Subcutaneous abdominal adipose tissue (tissue), 5 donors: ENCODE results near the gene NCAPD2.
"Not testable (repeated sequence)": the region's sequence is repeated elsewhere in the genome, so short reads cannot be mapped to it uniquely, and the experiment has no call there.

ENCODE experiments used
- H3K27ac ChIP-seq: one replicate; pipeline ENCODE4 v1.7.0; 2013; ENCODE audit warnings: low read depth, mild to moderate bottlenecking, inconsistent platforms, low read length, moderate library complexity
- H3K27me3 ChIP-seq, 5 donors: one replicate each; pipeline ENCODE4 v1.7.0; 2013; ENCODE audit warnings: low read length in 5 of 5, inconsistent platforms in 1 of 5; ENCODE audit not compliant: control insufficient read depth in 5 of 5, insufficient read depth in 4 of 5
- H3K36me3 ChIP-seq, 5 donors: one replicate each; pipeline ENCODE4 v1.7.0; 2013; ENCODE audit warnings: low read length in 5 of 5; ENCODE audit not compliant: control insufficient read depth in 5 of 5, insufficient read depth in 5 of 5
- H3K4me1 ChIP-seq, 5 donors: one replicate each; pipeline ENCODE4 v1.7.0; 2013; ENCODE audit warnings: low read length in 5 of 5, mild to moderate bottlenecking in 3 of 5, moderate library complexity in 1 of 5; ENCODE audit not compliant: control insufficient read depth in 5 of 5, insufficient read depth in 5 of 5
- H3K4me3 ChIP-seq, 5 donors: one replicate each; pipeline ENCODE4 v1.7.0; 2013; ENCODE audit warnings: low read length in 5 of 5, low read depth in 1 of 5
- H3K9ac ChIP-seq, 5 donors: one replicate each; pipeline ENCODE4 v1.7.0; 2013; ENCODE audit warnings: low read length in 5 of 5, mild to moderate bottlenecking in 4 of 5, moderate library complexity in 3 of 5
- H3K9me3 ChIP-seq, 5 donors: one replicate each; pipeline ENCODE4 v1.7.0; 2013; ENCODE audit warnings: low read length in 5 of 5; ENCODE audit not compliant: control insufficient read depth in 5 of 5
- donor health status: healthy.
- donor health status: healthy.
- donor health status: healthy.
- donor health status: healthy.
- donor health status: healthy.

The NCAPD2 gene

GRCh38 chr12:6555018-6555691 lies 61.3 kb downstream of the NCAPD2 start:
- Histone ChIP-seq H3K4me1 (peaks cover 16 to 63% (median 55%) of the 10 kb centered on the region in 5 donors), H3K27me3 (no peaks in the 10 kb centered on the region), H3K27ac (peak overlapping the region; percentile 3), H3K9me3 (no peaks in the 10 kb centered on the region), H3K36me3 (peaks cover 4 to 31% (median 25%) of the 10 kb centered on the region in 5 donors), H3K4me3 (peak overlapping the region; percentile 77 to 90 (median 84)), H3K9ac (peak overlapping the region; percentile 33 to 78 (median 56))

- Histone ChIP-seq H3K4me3 (peak overlapping the region in 4 of 5 donors; percentile 36 to 90 (median 82)), H3K36me3 (peaks cover 4 to 38% (median 29%) of the 10 kb centered on the region in 5 donors), H3K4me1 (peaks cover 11 to 50% (median 42%) of the 10 kb centered on the region in 5 donors)
- H3K27me3 ChIP-seq, H3K9me3 ChIP-seq, H3K9ac ChIP-seq, H3K27ac ChIP-seq: not testable (repeated sequence)
These were observed 62.6 kb downstream of the NCAPD2 start for GRCh38 chr12:6556496-6556817.

GRCh38 chr12:6556857-6557256 lies 63.0 kb downstream of the NCAPD2 start:
- no peaks in the 10 kb centered on the region for H3K9me3 ChIP-seq
- no peak overlapping the region for H3K9ac ChIP-seq
- H3K36me3 ChIP-seq, result peaks cover 4 to 40% (median 33%) of the 10 kb centered on the region in 5 donors
- H3K27ac ChIP-seq, result no peak overlapping the region
- H3K4me3 ChIP-seq, result no peak overlapping the region
- peaks cover 11 to 46% (median 38%) of the 10 kb centered on the region in 5 donors for H3K4me1 ChIP-seq
- no peaks in the 10 kb centered on the region for H3K27me3 ChIP-seq

- H3K9me3 ChIP-seq, H3K4me3 ChIP-seq, H3K9ac ChIP-seq, H3K27ac ChIP-seq, H3K27me3 ChIP-seq: not testable (repeated sequence)
- H3K4me1 ChIP-seq, result peaks cover 9 to 33% (median 25%) of the 10 kb centered on the region in 5 donors
- H3K36me3 ChIP-seq, result peaks cover 7 to 53% (median 45%) of the 10 kb centered on the region in 5 donors
These were observed 64.3 kb downstream of the NCAPD2 start for GRCh38 chr12:6558014-6558760.

- H3K4me3 ChIP-seq, result no peak overlapping the region
- H3K4me1 ChIP-seq, result peaks cover 5 to 20% (median 16%) of the 10 kb centered on the region in 5 donors
- no peaks in the 10 kb centered on the region for H3K27me3 ChIP-seq
- no peak overlapping the region for H3K27ac ChIP-seq
- H3K9ac ChIP-seq, result no peak overlapping the region
- no peaks in the 10 kb centered on the region for H3K9me3 ChIP-seq
- peaks cover 7 to 58% (median 51%) of the 10 kb centered on the region in 5 donors for H3K36me3 ChIP-seq
These were observed 65.6 kb downstream of the NCAPD2 start for GRCh38 chr12:6559500-6559899.

GRCh38 chr12:6560501-6561205 lies 66.8 kb downstream of the NCAPD2 start:
- Histone ChIP-seq H3K9me3 (no peaks in the 10 kb centered on the region), H3K4me3 (no peak overlapping the region), H3K27me3 (no peaks in the 10 kb centered on the region), H3K4me1 (peaks cover 0 to 9% (median 7%) of the 10 kb centered on the region in 5 donors), H3K27ac (no peak overlapping the region), H3K9ac (no peak overlapping the region), H3K36me3 (peaks cover 10 to 63% (median 51%) of the 10 kb centered on the region in 5 donors)

GRCh38 chr12:6562881-6563280 lies 69.0 kb downstream of the NCAPD2 start:
- peaks cover 2 to 16% (median 12%) of the 10 kb centered on the region in 5 donors for H3K4me1 ChIP-seq
- H3K9ac ChIP-seq, result no peak overlapping the region
- H3K27ac ChIP-seq, result no peak overlapping the region
- no peak overlapping the region for H3K4me3 ChIP-seq
- peaks cover 14 to 61% (median 53%) of the 10 kb centered on the region in 5 donors for H3K36me3 ChIP-seq
- no peaks in the 10 kb centered on the region for H3K27me3 ChIP-seq
- no peaks in the 10 kb centered on the region for H3K9me3 ChIP-seq

GRCh38 chr12:6563448-6564050 lies 69.6 kb downstream of the NCAPD2 start:
- H3K9ac ChIP-seq, result no peak overlapping the region
- no peaks in the 10 kb centered on the region for H3K27me3 ChIP-seq
- no peaks in the 10 kb centered on the region for H3K9me3 ChIP-seq
- H3K4me3 ChIP-seq, result no peak overlapping the region
- H3K4me1 ChIP-seq, result peaks cover 2 to 18% (median 16%) of the 10 kb centered on the region in 5 donors
- peaks cover 14 to 58% (median 53%) of the 10 kb centered on the region in 5 donors for H3K36me3 ChIP-seq
- H3K27ac ChIP-seq, result no peak overlapping the region

GRCh38 chr12:6567112-6567670 lies 73.3 kb downstream of the NCAPD2 start:
- Histone ChIP-seq H3K9ac (peak overlapping the region in 4 of 5 donors; percentile 76 to 89 (median 78)), H3K4me3 (peak overlapping the region; percentile 82 to 91 (median 87)), H3K9me3 (no peaks in the 10 kb centered on the region), H3K36me3 (peaks cover 14 to 55% (median 45%) of the 10 kb centered on the region in 5 donors), H3K27me3 (no peaks in the 10 kb centered on the region), H3K27ac (peak overlapping the region; percentile 69), H3K4me1 (peaks cover 2 to 26% (median 21%) of the 10 kb centered on the region in 5 donors)
